Liver (tissue), 3 donors: ENCODE measurements around the gene GMPS.

Experiments
- EGR1 ChIP-seq, 2 donors: IDR thresholded peaks; 2 replicates each; pipeline ENCODE4 v1.6.1; 2016 to 2018; ENCODE audit warnings: antibody characterized with exemption in 2 of 2, low read depth in 2 of 2
- RAD21 ChIP-seq, 2 donors: IDR thresholded peaks; 2 replicates each; pipeline ENCODE4 v1.6.1; 2016; ENCODE audit warnings: antibody characterized with exemption in 2 of 2, mild to moderate bottlenecking in 2 of 2
- SP1 ChIP-seq: IDR thresholded peaks from 2 replicates; pipeline ENCODE4 v1.6.1; 2018; ENCODE audit warnings: antibody characterized with exemption, mild to moderate bottlenecking
- YY1 ChIP-seq: IDR thresholded peaks from 2 replicates; pipeline ENCODE4 v1.6.1; 2016; ENCODE audit warnings: antibody characterized with exemption, mild to moderate bottlenecking
- TF ChIP-seq, protein P1 (sequence below): fragments of 150-350 bp; IDR thresholded peaks from 2 replicates; pipeline ENCODE4 v1.5.1; 2017; ENCODE audit warnings: improper control_type of control experiment, low read depth, low read length; ENCODE audit not compliant: missing input control
- donor health status: healthy.
- donor health status: healthy.

DNA sequence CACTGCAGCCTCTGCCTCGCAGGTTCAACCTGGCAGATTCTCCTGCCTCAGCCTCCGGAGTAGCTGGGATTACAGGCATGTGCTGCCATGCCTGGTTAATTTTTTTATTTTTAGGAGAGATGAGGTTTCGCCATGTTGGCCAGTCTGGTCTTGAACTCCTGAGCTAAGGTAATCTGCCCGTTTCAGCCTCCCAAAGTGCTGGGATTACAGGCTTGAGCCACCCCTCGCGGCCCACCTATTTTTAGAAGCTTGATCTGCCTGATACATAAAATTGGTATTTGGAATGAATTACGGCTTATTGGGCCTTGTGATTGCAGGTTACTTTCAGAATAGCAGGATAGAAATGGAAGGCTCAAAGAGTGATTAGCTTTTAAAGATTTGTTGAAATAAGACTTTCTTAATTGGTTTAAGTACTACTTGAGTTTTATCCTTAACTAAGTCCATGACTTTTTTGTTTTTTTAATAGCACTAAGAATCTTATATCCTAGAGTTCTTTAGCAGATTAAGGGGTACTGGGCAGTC is 25.0 kb downstream of the GMPS start:
- TF ChIP-seq SP1 (no peak), EGR1 (IDR thresholded peaks at IDR 0.05; ENCODE audit: low read depth in 2 of 2) (no peak), YY1 (no peak), RAD21 (IDR thresholded peaks at IDR 0.05) (no peak)
- TF ChIP-seq, protein P1, sequence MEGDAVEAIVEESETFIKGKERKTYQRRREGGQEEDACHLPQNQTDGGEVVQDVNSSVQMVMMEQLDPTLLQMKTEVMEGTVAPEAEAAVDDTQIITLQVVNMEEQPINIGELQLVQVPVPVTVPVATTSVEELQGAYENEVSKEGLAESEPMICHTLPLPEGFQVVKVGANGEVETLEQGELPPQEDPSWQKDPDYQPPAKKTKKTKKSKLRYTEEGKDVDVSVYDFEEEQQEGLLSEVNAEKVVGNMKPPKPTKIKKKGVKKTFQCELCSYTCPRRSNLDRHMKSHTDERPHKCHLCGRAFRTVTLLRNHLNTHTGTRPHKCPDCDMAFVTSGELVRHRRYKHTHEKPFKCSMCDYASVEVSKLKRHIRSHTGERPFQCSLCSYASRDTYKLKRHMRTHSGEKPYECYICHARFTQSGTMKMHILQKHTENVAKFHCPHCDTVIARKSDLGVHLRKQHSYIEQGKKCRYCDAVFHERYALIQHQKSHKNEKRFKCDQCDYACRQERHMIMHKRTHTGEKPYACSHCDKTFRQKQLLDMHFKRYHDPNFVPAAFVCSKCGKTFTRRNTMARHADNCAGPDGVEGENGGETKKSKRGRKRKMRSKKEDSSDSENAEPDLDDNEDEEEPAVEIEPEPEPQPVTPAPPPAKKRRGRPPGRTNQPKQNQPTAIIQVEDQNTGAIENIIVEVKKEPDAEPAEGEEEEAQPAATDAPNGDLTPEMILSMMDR: no peak
